Transverse colon (tissue), 4 donors: ENCODE data around the gene CHCHD6. TPM values are rescaled to one million over a fixed set of nuclear protein-coding genes. Genes with fewer than 3 reads are reported as not detected.

ENCODE experiments used
- DNase-seq: peaks from one replicate; pipeline ENCODE4 v3.0.0-alpha.2; 2019
- H3K27ac ChIP-seq, 4 donors: fragments of 200-600 bp; sonication (generic); 2 replicates each; pipeline ENCODE4 v1.5.1; 2016 to 2018; ENCODE audit warnings: inconsistent platforms in 4 of 4
- H3K27me3 ChIP-seq: fragments of 200-600 bp; sonication (generic); 2 replicates; pipeline ENCODE4 v1.5.1; 2017; ENCODE audit warnings: inconsistent platforms
- H3K36me3 ChIP-seq, 4 donors: fragments of 200-600 bp; sonication (generic); 2 replicates each; pipeline ENCODE4 v1.5.1; 2017 to 2019; ENCODE audit warnings: inconsistent platforms in 4 of 4
- H3K4me1 ChIP-seq, 4 donors: fragments of 200-600 bp; sonication (generic); 2 replicates each; pipeline ENCODE4 v1.5.1; 2017 to 2020; ENCODE audit warnings: inconsistent platforms in 4 of 4
- H3K4me3 ChIP-seq, 4 donors: fragments of 200-600 bp; sonication (generic); 1 replicate in 1 of 4; 2 replicates in 3 of 4; pipeline versions ENCODE4 v1.5.1 to v1.6.1; 2017 to 2019; ENCODE audit warnings: inconsistent platforms in 4 of 4
- H3K9me3 ChIP-seq, 2 donors: fragments of 200-600 bp; sonication (generic); 2 replicates each; pipeline ENCODE4 v1.5.1; 2017 to 2019; ENCODE audit warnings: inconsistent platforms in 2 of 2
- CTCF ChIP-seq, 5 experiments: fragments of 200-600 bp in 3 of 5; fragments of 450-650 bp in 2 of 5; sonication (generic) in 3 of 5; IDR thresholded peaks; 1 replicate in 2 of 5; 2 replicates in 3 of 5; pipeline ENCODE4 v1.5.1; 2016 to 2017; ENCODE audit warnings: antibody characterized with exemption in 5 of 5, inconsistent platforms in 3 of 5, mild to moderate bottlenecking in 2 of 5, moderate library complexity in 1 of 5
- EP300 ChIP-seq: sonication (generic); formaldehyde crosslinking; IDR thresholded peaks from one replicate; pipeline ENCODE4 v1.6.1; 2017; ENCODE audit warnings: antibody characterized with exemption, low read depth
- POLR2A ChIP-seq: fragments of 450-650 bp; IDR thresholded peaks from one replicate; pipeline ENCODE4 v1.6.1; 2016; ENCODE audit warnings: antibody characterized with exemption, mild to moderate bottlenecking, moderate library complexity
- POLR2AphosphoS5 ChIP-seq, 3 donors: sonication (generic); formaldehyde crosslinking; IDR thresholded peaks; one replicate each; pipeline ENCODE4 v1.6.1; 2016; ENCODE audit warnings: antibody characterized with exemption in 3 of 3
- WGBS, 2 donors: methylation state at CpG; one replicate each; pipeline ENCODE4 v1.1.5; 2018; ENCODE audit warnings: low coverage in 1 of 2; 5-methylcytosine and 5-hydroxymethylcytosine counted together
- in situ Hi-C, 4 donors: fragments of 200-750 bp; cut with MboI; loops; one replicate each; pipeline versions ENCODE4 v1.15.0 to v1.15.1; 2017; ENCODE audit warnings: low sequenced_read_pairs in 3 of 4, low pct_ligation_motif_present in 1 of 4, low pct_unique_long_range_greater_than_20kb in 1 of 4
- intact Hi-C: fragments of 100-400 bp; cut with DNase I; formaldehyde crosslinking; loops from one replicate; pipeline ENCODE4 v1.15.1; 2023; ENCODE audit warnings: low total_unique reads
- total RNA-seq, 4 donors: library from RNA; depleted of rRNA; stranded (reverse); fragments of >200 nt; gene quantifications; one replicate each; pipeline ENCODE4 v1.1.0, GENCODE V29; 2016

CHCHD6 gene
- total RNA-seq, 4 donors from 2014 or later: 4.6 to 12.1 (median 5.3) TPM

GRCh38 chr3:126948980-126949535, 245.0 kb downstream of the CHCHD6 start:
- Histone ChIP-seq H3K4me1 (no peaks in the 10 kb centered on the region), H3K4me3 (no peak overlapping the region), H3K27me3 (no peaks in the 10 kb centered on the region), H3K27ac (no peak overlapping the region), H3K9me3 (no peaks in the 10 kb centered on the region), H3K36me3 (no peaks in the 10 kb centered on the region)
- TF ChIP-seq EP300 (no peak), POLR2AphosphoS5 (IDR thresholded peaks at IDR 0.05) (no peak), POLR2A (no peak), CTCF (IDR thresholded peaks at IDR 0.05) (no peak)
- 92 to 93% methylated on average over 13 to 14 of the region's 14 CpGs for WGBS, 2 donors
- intact Hi-C loops (no loop called here), in situ Hi-C loops (no loop called here)
- DNase-seq: no peak

GRCh38 chr3:126951561-126951960, 247.5 kb downstream of the CHCHD6 start:
- Histone ChIP-seq H3K27me3 (no peaks in the 10 kb centered on the region), H3K4me3 (no peak overlapping the region), H3K36me3 (no peaks in the 10 kb centered on the region), H3K4me1 (no peaks in the 10 kb centered on the region), H3K27ac (no peak overlapping the region), H3K9me3 (no peaks in the 10 kb centered on the region)
- in situ Hi-C loops (no loop called here), intact Hi-C loops (no loop called here)
- TF ChIP-seq POLR2AphosphoS5 (IDR thresholded peaks at IDR 0.05) (no peak), POLR2A (no peak), CTCF (IDR thresholded peaks at IDR 0.05) (no peak), EP300 (no peak)
- WGBS, 2 donors: 92 to 100% methylated on average over 1 to 5 of the region's 5 CpGs
- no peak for DNase-seq

GRCh38 chr3:126952261-126952982, 248.4 kb downstream of the CHCHD6 start:
- no peak for TF ChIP-seq CTCF (IDR thresholded peaks at IDR 0.05)
- no peaks in the 10 kb centered on the region for H3K4me1 ChIP-seq

GRCh38 chr3:126952983-126953660, 249.1 kb downstream of the CHCHD6 start:
- in situ Hi-C loops: no loop called here
- H3K27me3 ChIP-seq: no peaks in the 10 kb centered on the region
- no peak for DNase-seq
- intact Hi-C loops: no loop called here
- no peak for TF ChIP-seq POLR2A
- no peaks in the 10 kb centered on the region for H3K9me3 ChIP-seq
- no peaks in the 10 kb centered on the region for H3K4me1 ChIP-seq
- no peak overlapping the region for H3K27ac ChIP-seq
- H3K36me3 ChIP-seq: no peaks in the 10 kb centered on the region
- WGBS, 2 donors: 92% methylated on average over 12 of the region's 12 CpGs; no CpG with 5 or more reads in 1 of the 2 donors
- H3K4me3 ChIP-seq: no peak overlapping the region

More at GRCh38 chr3:126952261-126952982, 248.4 kb downstream of the CHCHD6 start:
- Histone ChIP-seq H3K27ac (no peak overlapping the region), H3K9me3 (no peaks in the 10 kb centered on the region), H3K4me3 (no peak overlapping the region), H3K27me3 (no peaks in the 10 kb centered on the region), H3K36me3 (no peaks in the 10 kb centered on the region)
- intact Hi-C loops (no loop called here), in situ Hi-C loops (no loop called here)
- no peak for DNase-seq
- 91 to 93% methylated on average over 3 to 10 of the region's 10 CpGs for WGBS, 2 donors
